HG03097 (cell line): ENCODE results near the gene TEX52.

Source experiments
- ATAC-seq: cut with Tn5 transposase; IDR thresholded peaks from one replicate; pipeline ENCODE4 v1.9.1; 2021; ENCODE audit not compliant: unreplicated experiment, low FRiP score

The TEX52 gene

DNA sequence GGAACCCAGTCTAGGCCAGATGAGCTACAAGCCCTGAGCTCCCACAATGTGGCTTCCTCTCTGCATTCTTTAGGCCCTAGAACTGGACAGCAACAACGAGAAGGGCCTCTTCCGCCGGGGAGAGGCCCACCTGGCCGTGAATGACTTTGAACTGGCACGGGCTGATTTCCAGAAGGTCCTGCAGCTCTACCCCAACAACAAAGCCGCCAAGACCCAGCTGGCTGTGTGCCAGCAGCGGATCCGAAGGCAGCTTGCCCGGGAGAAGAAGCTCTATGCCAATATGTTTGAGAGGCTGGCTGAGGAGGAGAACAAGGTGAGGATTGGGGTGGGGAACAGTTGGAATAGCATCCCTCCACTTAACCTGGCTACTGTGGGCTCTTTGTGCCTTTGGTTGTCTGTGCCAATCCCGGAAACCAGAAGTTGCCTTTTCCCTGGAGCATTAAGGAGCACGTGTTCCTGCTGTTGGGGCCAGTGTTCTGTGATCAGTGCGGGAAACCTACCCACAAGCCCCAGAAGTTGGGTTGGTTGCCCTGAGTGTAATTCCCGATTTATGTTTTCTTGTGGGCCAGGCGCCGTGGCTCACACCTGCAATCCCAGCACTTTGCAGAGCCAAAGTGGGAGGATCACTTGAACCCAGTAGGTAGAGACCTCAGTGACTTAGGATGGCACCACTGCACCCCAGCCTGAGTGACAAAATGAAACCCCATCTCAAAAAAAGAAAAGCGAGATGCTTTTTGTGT lies 55.6 kb downstream of the TEX52 start:
- ATAC-seq: no peak

DNA sequence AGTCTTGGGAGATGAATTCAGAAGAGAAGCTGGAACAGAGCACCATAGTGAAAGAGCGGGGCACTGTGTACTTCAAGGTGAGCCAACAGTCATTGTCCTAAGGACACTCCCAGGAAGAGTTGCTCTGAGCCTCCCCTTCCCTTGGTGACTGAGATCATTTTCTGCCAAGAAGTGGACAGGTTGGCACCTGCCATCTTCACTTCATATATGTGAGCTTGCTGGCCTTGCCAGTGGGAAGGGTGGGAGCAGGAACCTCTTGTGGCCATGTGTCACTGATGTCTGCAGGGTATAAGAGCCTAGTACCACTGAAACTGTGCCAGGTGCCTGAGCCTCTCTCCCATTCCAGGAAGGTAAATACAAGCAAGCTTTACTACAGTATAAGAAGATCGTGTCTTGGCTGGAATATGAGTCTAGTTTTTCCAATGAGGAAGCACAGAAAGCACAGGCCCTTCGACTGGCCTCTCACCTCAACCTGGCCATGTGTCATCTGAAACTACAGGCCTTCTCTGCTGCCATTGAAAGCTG lies 56.7 kb downstream of the TEX52 start:
- ATAC-seq: no peak
